Subcutaneous abdominal adipose tissue (tissue), 5 donors: ENCODE measurements around the gene RCOR1.

Source experiments
- H3K27ac ChIP-seq: one replicate; pipeline ENCODE4 v1.7.0; 2013; ENCODE audit warnings: low read depth, mild to moderate bottlenecking, inconsistent platforms, low read length, moderate library complexity
- H3K27me3 ChIP-seq, 5 donors: one replicate each; pipeline ENCODE4 v1.7.0; 2013; ENCODE audit warnings: low read length in 5 of 5, inconsistent platforms in 1 of 5; ENCODE audit not compliant: control insufficient read depth in 5 of 5, insufficient read depth in 4 of 5
- H3K36me3 ChIP-seq, 5 donors: one replicate each; pipeline ENCODE4 v1.7.0; 2013; ENCODE audit warnings: low read length in 5 of 5; ENCODE audit not compliant: control insufficient read depth in 5 of 5, insufficient read depth in 5 of 5
- H3K4me1 ChIP-seq, 5 donors: one replicate each; pipeline ENCODE4 v1.7.0; 2013; ENCODE audit warnings: low read length in 5 of 5, mild to moderate bottlenecking in 3 of 5, moderate library complexity in 1 of 5; ENCODE audit not compliant: control insufficient read depth in 5 of 5, insufficient read depth in 5 of 5
- H3K4me3 ChIP-seq, 5 donors: one replicate each; pipeline ENCODE4 v1.7.0; 2013; ENCODE audit warnings: low read length in 5 of 5, low read depth in 1 of 5
- H3K9ac ChIP-seq, 5 donors: one replicate each; pipeline ENCODE4 v1.7.0; 2013; ENCODE audit warnings: low read length in 5 of 5, mild to moderate bottlenecking in 4 of 5, moderate library complexity in 3 of 5
- H3K9me3 ChIP-seq, 5 donors: one replicate each; pipeline ENCODE4 v1.7.0; 2013; ENCODE audit warnings: low read length in 5 of 5; ENCODE audit not compliant: control insufficient read depth in 5 of 5
- donor health status: healthy.
- donor health status: healthy.
- donor health status: healthy.
- donor health status: healthy.
- donor health status: healthy.

Gene RCOR1

GRCh38 chr14:102671410-102671809, 79.0 kb downstream of the RCOR1 start:
- H3K27ac ChIP-seq = no peak overlapping the region
- no peaks in the 10 kb centered on the region for H3K27me3 ChIP-seq
- H3K9me3 ChIP-seq = no peaks in the 10 kb centered on the region
- H3K9ac ChIP-seq = no peak overlapping the region
- peaks cover 0 to 2% (median 0%) of the 10 kb centered on the region in 5 donors for H3K4me1 ChIP-seq
- peaks cover 0 to 3% (median 0%) of the 10 kb centered on the region in 5 donors for H3K36me3 ChIP-seq
- H3K4me3 ChIP-seq = no peak overlapping the region

DNA sequence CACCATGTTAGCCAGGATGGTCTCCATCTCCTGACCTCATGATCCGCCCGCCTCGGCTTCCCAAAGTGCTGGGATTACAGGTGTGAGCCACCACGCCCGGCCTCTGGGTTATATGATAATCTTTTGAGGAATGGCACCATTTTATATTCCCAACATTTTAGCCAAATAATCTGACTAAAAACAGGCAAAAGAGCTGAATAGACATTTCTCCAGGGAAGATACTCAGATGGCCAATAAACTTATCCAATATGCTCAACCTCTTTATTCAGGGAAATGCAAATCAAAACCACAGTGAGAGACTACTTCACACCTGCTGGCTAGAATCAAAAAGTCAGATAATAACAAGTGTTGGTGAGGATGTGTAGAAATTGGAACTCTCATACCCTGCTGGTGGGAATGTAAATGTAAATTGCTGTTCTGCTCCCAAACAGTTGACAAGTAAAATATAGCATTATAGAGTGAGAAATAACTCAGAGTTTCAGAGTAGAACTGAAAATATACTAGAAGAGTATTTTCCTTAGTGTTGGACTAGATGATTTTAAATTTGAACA, 80.0 kb downstream of the RCOR1 start:
- Histone ChIP-seq H3K4me3 (no peak overlapping the region), H3K9ac (no peak overlapping the region), H3K27me3 (no peaks in the 10 kb centered on the region), H3K36me3 (peaks cover 0 to 3% (median 0%) of the 10 kb centered on the region in 5 donors), H3K27ac (no peak overlapping the region), H3K9me3 (no peaks in the 10 kb centered on the region), H3K4me1 (peaks cover 0 to 2% (median 0%) of the 10 kb centered on the region in 5 donors)

- H3K27me3 ChIP-seq = no peaks in the 10 kb centered on the region
- no peaks in the 10 kb centered on the region for H3K36me3 ChIP-seq
- H3K4me3 ChIP-seq = no peak overlapping the region
- H3K9ac ChIP-seq = peak overlapping the region in 1 of 5 donors; percentile 41
- H3K9me3 ChIP-seq = no peaks in the 10 kb centered on the region
- no peak overlapping the region for H3K27ac ChIP-seq
- H3K4me1 ChIP-seq = no peaks in the 10 kb centered on the region
Measured at GRCh38 chr14:102675396-102675795, 82.9 kb downstream of the RCOR1 start.

- Histone ChIP-seq H3K9ac (no peak overlapping the region), H3K27me3 (no peaks in the 10 kb centered on the region), H3K36me3 (peaks cover 0 to 7% (median 3%) of the 10 kb centered on the region in 5 donors), H3K4me1 (no peaks in the 10 kb centered on the region), H3K4me3 (no peak overlapping the region), H3K27ac (no peak overlapping the region), H3K9me3 (no peaks in the 10 kb centered on the region)
Measured at GRCh38 chr14:102678394-102678793, 85.9 kb downstream of the RCOR1 start.

DNA sequence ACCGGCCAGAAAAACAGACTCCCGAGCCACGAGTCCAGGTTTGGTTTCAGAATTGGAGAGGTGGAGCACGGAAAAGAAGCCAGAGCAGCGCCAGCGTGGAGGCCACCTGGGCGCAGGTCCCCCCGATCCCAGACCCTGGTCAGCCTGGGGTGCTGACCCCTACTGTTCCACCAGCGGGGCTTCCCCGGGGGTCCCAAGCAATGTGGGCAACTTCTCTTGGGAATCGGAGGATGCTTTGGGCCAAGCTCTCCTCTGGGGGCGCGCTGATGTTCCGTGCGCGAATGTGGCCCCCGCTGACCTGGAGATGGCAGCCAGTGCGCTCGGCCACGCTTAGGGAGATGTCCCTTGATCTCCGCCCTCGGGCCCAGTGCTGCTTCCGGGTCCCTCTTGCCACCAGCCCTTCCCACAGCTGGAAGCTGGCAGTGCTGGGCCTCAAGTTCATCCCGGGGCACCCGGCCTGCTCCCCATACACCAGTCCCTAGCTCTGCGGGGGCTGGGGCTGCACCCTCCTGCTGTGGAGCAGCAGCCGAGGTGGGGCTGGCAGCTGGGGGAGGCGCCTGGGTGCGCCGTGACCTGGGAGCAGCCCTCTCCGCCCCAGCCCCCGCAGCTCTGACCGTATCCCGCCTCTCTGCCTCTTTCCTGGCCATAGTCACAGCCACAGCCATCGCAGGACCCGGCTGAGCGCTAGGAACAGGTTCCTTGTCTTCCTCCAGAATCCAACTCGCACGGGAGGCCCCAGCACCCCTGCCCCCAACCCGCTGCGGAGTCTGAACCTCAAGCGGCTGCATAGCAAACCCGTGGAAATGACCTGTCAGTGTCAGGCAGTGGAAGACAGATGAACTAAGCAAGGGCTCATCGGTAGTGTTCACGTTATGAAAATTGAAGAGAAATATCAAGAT, 91.2 kb downstream of the RCOR1 start:
- peaks cover 0 to 9% (median 6%) of the 10 kb centered on the region in 5 donors for H3K36me3 ChIP-seq
- peaks cover 0 to 6% (median 0%) of the 10 kb centered on the region in 5 donors for H3K4me1 ChIP-seq
- H3K9ac ChIP-seq = no peak overlapping the region
- H3K4me3 ChIP-seq = no peak overlapping the region
- no peak overlapping the region for H3K27ac ChIP-seq
- no peaks in the 10 kb centered on the region for H3K27me3 ChIP-seq
- H3K9me3 ChIP-seq = no peaks in the 10 kb centered on the region

GRCh38 chr14:102684298-102684663, 91.8 kb downstream of the RCOR1 start:
- Histone ChIP-seq H3K4me3 (no peak overlapping the region), H3K27ac (no peak overlapping the region), H3K9me3 (no peaks in the 10 kb centered on the region), H3K36me3 (peaks cover 0 to 9% (median 6%) of the 10 kb centered on the region in 5 donors), H3K27me3 (no peaks in the 10 kb centered on the region), H3K4me1 (peaks cover 0 to 7% (median 0%) of the 10 kb centered on the region in 5 donors), H3K9ac (no peak overlapping the region)

GRCh38 chr14:102686196-102686801, 93.8 kb downstream of the RCOR1 start:
- H3K36me3 ChIP-seq = peaks cover 0 to 9% (median 6%) of the 10 kb centered on the region in 5 donors
- H3K27ac ChIP-seq = no peak overlapping the region
- no peak overlapping the region for H3K4me3 ChIP-seq
- peak overlapping the region in 1 of 5 donors; percentile 32 for H3K9ac ChIP-seq
- no peaks in the 10 kb centered on the region for H3K9me3 ChIP-seq
- no peaks in the 10 kb centered on the region for H3K27me3 ChIP-seq
- H3K4me1 ChIP-seq = peaks cover 0 to 7% (median 0%) of the 10 kb centered on the region in 5 donors

DNA sequence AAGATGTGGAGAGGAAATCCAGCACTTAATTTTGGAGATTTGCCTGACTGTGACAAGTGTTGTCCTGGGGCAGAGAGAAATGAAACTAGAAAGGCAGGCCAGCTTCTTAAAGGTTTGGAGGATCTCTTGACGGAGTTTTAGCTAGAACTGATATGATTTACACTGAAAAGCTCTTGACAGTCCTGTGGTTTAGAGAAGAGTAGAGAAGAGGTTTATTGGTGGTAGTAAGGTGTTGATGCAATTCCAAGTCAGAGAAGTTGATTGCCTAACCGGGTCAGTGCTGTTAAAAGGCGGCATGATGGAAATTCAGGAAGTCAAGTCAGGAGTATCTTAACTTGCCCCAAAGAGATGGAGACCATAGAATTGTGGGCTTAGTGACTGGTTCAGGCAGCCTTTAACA, 95.8 kb downstream of the RCOR1 start:
- no peak overlapping the region for H3K27ac ChIP-seq
- H3K4me1 ChIP-seq = peaks cover 0 to 7% (median 0%) of the 10 kb centered on the region in 5 donors
- no peak overlapping the region for H3K4me3 ChIP-seq
- no peaks in the 10 kb centered on the region for H3K27me3 ChIP-seq
- no peaks in the 10 kb centered on the region for H3K9me3 ChIP-seq
- H3K9ac ChIP-seq = no peak overlapping the region
- peaks cover 0 to 4% (median 4%) of the 10 kb centered on the region in 5 donors for H3K36me3 ChIP-seq

- H3K36me3 ChIP-seq = no peaks in the 10 kb centered on the region
- H3K9ac ChIP-seq = no peak overlapping the region
- H3K4me1 ChIP-seq = peaks cover 0 to 13% (median 0%) of the 10 kb centered on the region in 5 donors
- H3K27me3 ChIP-seq = no peaks in the 10 kb centered on the region
- no peak overlapping the region for H3K4me3 ChIP-seq
- no peaks in the 10 kb centered on the region for H3K9me3 ChIP-seq
- H3K27ac ChIP-seq = no peak overlapping the region
Measured at GRCh38 chr14:102690509-102691286, 98.2 kb downstream of the RCOR1 start.
